ENCODE results near the gene KCNK7.

Gene KCNK7

DNA sequence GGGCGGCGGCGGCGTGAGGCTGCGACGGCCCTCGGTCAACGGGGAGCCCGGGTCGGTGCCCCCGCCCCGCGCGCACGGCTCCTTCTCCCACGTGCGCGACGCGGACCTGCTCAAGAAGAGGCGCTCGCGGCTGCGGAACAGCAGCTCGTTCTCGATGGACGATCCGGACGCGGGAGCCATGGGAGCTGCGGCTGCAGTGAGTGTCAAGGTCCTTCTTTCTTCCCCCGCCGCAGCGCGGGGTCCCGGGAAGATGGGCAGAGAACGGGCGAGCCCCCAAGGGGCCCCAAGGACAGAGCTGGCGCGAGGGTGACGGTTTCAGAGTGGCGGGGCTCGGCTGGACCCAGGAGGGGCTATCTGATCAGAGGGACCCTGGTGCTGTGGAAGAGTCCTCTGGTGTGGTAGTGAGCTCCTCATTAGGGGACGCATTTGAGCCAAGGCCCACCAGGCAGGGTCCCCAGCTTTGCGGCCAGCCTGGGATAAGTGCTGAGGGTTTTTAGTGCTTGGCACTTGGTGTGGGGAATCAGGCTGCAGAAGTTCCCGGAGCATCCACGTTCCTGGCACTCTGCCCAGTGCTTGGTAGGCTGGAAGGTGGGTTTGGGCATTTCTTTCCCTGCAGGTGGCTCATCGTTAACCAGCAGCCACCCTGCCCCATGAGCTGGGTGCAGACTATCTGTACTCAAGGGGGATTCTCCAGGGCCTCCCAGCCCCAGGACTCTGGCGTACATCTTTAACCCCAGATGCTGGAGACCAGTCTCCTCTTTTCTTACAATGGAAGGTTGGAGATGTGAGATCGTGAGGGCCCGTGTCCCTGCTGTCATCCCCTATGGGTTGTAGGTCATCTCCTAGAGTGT lies 10.0 kb downstream of the KCNK7 start:
- no peak for DNase-seq

DNA sequence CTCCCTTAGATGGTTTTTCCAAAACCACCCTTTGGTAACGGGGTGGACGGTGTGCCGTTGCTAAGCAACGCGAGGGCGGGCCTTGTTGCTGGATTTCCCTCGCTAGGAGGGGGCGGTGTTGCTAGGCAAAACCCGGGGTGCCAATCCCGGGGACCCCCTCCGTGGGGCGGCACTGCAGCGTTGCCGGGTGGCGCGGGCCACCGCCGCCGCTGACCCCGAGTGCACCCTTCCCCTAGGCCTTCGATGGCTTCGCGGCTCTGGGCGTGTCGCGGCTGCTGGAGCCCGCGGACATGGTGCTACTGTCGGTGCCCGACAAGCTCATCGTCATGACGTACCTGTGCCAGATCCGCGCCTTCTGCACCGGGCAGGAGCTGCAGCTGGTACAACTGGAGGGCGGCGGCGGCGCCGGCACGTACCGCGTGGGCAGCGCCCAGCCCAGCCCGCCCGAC lies 10.9 kb downstream of the KCNK7 start:
- no peak for DNase-seq

- no peak for DNase-seq
These were observed 11.5 kb downstream of the KCNK7 start for GRCh38 chr11:65584106-65584505.

DNA sequence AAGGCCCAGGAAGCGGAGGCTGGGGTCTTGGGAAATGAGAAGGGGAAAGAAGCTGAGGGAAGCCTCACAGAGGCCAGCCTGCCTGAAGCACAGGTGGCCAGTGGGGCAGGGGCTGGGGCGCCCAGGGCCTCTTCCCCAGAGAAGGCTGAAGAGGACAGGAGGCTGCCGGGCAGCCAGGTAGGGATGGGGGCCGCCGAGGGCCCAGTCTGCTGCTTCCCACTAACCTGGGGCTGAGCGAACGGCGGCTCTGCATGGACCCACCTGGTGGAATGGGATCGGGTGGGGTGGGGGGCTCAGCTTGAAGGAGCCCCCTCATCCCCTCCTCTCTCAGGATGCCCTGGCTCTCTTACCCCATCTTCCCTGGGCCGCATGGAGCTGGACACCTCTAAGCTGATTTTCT lies 12.0 kb downstream of the KCNK7 start:
- no peak for DNase-seq

DNA sequence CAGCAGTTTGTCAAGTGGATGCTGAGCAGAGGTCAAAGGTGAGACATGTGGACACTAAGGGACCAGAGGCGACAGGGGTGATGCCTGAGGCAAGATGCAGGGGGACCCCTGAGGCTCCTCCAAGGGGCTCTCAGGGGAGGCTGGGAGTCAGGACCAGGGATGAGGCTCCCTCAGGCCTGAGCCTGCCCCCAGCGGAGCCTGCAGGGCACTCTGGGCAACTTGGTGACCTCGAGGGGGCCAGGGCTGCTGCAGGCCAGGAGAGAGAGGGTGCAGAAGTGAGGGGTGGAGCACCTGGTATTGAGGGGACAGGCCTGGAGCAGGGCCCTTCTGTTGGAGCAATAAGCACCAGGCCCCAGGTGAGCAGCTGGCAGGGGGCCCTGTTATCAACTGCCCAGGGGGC lies 13.7 kb downstream of the KCNK7 start:
- DNase-seq, result no peak

- no peak for DNase-seq
These were observed 14.8 kb downstream of the KCNK7 start for GRCh38 chr11:65580756-65581155.

- DNase-seq, result no peak
These were observed 15.4 kb downstream of the KCNK7 start for GRCh38 chr11:65580031-65580692.

- DNase-seq, result no peak
These were observed 16.3 kb downstream of the KCNK7 start for GRCh38 chr11:65579291-65579690.

DNA sequence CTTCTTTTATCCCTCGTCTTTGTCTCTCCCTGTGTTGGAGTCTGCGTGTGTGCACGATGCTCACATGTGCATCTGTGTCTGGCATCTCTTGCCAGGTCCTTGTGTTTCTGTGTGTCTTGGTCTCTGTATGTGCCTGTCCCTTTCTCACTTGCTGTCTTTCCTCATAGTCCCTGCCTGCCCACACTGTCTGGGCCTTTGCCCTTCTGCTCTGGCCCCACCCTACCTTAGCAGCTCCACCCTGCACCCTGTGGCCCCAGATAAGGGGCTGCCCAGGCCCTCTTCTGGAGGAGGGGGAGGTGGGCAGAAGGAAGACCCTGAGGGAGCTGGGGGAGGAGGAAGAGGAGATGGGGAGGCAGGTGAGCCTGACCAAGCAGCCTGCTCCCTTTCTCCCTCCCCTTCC lies 16.9 kb downstream of the KCNK7 start:
- no peak for DNase-seq

DNA sequence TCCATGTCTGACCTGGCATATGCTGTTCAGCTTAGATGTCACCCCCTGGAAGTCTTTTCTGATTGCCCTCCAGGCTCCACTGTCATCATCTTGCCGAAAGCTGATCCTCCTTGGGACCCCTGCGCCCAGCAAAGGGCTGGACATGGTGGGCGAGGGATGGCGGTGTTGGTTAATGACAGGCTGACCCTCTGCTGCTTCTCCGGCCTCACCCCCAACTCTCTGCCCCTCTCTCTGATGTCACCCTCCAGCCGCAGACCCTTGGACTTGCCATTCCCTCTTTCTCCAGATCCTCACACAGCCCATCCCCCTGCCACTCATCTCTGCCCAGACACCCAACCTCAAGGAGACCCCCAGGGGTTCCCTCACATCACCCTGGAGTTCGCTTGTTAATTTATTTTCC lies 17.5 kb downstream of the KCNK7 start:
- no peak for DNase-seq

DNA sequence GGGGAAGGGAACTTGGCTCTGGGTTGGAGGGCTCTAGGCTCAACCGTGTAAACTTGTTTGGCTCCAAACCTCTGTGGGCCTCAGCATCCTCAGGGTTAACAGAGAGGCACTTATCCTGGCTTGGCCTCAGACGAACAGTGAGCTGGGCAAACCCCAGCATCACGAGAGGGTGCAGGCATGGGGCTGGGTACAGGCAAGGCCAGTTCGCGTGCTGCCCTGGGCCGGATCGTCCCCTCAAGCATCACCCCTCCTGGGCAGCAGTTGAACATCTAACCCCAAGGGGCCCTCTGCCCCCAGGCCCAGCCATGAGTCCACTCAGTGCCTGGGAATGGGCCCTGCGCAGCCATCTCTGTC lies 17.9 kb downstream of the KCNK7 start:
- DNase-seq, result no peak

DNA sequence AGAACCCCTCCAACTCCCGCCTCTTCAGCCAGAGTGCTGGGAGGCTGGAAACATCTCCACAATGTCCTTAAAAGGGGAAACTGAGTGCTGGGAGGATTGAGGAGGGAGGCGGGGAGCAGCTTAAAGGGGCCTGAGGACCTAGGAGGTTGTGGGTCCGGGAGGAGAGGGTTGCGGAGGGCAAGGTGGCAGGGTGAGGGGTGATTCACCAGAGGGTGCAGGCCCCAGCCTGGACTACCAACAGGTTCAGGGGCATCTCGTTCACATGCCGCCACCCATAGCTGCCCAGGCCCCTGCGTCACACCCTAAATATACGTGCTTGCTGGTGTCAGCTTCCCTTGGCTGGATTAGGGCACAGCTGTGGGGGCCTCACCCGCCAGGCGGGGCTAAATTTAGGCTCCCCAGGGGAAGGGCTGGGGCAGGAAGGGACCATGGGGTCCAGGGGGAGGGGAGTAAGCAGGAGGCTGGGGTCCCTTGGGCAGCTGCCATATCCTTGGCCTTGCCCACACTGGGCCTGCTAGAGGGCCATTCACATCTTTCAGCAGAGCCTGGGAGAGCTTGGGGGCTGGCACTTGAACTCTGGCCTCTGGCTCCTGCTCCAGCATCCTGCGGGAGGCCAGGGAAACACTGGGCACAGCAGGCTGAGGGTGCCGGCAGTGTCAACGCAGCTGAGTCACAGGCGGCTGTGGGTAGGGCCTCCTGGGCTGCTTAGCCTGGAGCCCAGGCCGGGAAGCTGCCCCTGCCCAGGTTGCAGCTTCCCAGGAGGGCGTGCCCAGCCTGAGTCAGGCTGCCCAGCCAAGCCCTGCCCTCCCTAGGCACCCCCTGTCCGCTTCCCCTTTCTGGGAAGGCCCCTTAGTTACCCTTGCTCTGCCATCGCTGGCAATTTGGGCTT lies 18.5 kb downstream of the KCNK7 start:
- peak; percentile 30 for DNase-seq

- no peak for DNase-seq
These were observed 19.3 kb downstream of the KCNK7 start for GRCh38 chr11:65576232-65576866.

DNA sequence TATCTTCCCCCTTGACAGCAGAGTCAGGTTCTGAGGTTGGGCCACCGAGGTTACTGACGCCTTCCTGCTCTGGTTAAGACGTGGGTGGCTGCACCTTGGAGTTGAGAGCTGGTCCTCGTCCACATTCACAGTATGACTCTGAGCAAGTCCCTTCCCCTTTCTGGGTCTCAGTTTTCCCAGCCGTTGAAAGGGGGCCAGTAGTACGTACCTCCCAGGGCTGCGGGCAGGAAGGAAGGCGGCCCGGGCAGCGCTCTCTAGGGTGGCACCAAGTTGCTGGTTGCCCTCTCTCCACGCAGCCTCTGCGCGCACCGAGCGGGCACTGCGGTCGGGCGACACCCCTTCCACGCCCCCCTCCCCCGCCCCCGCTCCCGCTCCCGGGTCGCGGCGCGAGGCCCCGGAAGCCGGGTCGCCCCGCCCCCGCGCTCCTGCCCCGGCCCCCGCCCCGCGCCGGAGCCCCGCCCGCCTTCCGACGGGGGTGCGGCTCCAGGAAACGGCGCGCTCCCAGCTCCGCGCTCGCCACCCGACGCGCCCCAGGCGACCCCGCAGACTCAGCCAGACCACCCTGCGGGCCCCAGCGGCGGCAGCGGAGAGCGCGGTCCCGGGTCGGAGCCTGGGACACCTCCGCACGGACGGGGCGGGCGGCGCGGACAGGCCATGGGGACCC lies 19.9 kb downstream of the KCNK7 start, which contains the start of gene EHBP1L1:
EHBP1L1 (plus strand) TSS at position 486 of the 664 bp plus-strand sequence. CDS start 250 bp downstream, outside the sequence.
- DNase-seq, result peak; percentile 51

GRCh38 chr11:65574811-65575567 lies 20.6 kb downstream of the KCNK7 start:
- DNase-seq, result peak; percentile 12

- DNase-seq, result peak; percentile 95
These were observed 21.3 kb downstream of the KCNK7 start for GRCh38 chr11:65574109-65574810.

GRCh38 chr11:65573391-65574079 lies 22.1 kb downstream of the KCNK7 start:
- no peak for DNase-seq

DNA sequence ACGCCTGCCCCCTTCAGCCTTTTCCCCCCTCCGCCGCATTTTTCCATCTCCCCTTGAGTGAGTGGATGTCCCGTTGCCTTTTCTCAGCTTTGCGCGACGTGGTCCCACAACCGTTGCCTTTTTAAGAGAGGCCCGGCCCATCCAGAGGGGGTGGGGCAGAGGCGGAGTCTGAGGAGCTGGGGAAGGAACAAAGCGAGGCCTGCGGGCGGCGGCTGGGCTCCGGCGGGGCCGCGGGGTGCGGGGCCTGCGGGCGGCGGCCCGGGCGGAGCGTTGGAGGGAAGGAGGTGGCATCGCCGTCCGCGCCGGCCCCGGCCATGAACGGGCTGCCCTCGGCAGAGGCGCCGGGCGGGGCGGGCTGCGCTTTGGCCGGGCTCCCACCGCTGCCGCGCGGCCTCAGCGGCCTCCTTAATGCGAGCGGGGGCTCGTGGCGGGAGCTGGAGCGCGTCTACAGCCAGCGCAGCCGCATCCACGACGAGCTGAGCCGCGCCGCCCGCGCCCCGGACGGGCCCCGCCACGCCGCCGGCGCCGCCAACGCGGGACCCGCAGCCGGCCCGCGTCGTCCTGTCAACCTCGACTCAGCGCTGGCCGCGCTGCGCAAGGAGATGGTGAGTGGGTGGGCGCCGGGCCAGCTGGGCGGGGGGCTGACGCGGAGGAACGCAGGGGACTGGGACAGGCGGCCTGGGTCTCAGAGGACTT lies 23.1 kb downstream of the KCNK7 start, which contains the start of gene FAM89B:
FAM89B (plus strand) TSS at position 183 of the 696 bp plus-strand sequence; CDS start at position 315, 132 bp downstream.
- peak; percentile 88 for DNase-seq

- DNase-seq, result peak; percentile 51
These were observed 23.7 kb downstream of the KCNK7 start for GRCh38 chr11:65571940-65572339.
